Measurements from ENCODE around the gene PRKAR1A. TPM values are rescaled to one million over a fixed set of nuclear protein-coding genes. Genes with fewer than 3 reads are reported as not detected.
A peak's percentile ranks its signal among the peaks of the same experiment; 100 is the strongest.
"Not testable (repeated sequence)": the region's sequence is repeated elsewhere in the genome, so short reads cannot be mapped to it uniquely, and the experiment has no call there.

Gene PRKAR1A
- total RNA-seq (2014; rRNA removed; shearing (Covaris generic)), result 433 and 529 TPM in 2 replicates

- peak within 1 kb of the TSS; percentile 99 for H3K4me3 ChIP-seq
- no peaks in the 10 kb centered on the region for H3K9me3 ChIP-seq (replicated peaks)
- DNase-seq (ENCODE audit: low read depth in 1 of 2, low spot score in 2 of 2), result peak; percentile 95 to 99
- no peaks in the 10 kb centered on the region for H3K27me3 ChIP-seq (replicated peaks)
- peak within 1 kb of the TSS; percentile 100 for H3K27ac ChIP-seq
- H3K36me3 ChIP-seq, result peaks cover 47% of the 10 kb centered on the region
- H3K4me1 ChIP-seq (replicated peaks), result peaks cover 32% of the 10 kb centered on the region
Observed at GRCh38 chr17:68512247-68512959, at the start of gene PRKAR1A. PRKAR1A (plus strand) TSS chr17:68512430; CDS start chr17:68515400, 2,970 bp downstream.

GRCh38 chr17:68463211-68464019 lies 48.8 kb upstream of the PRKAR1A start:
- H3K4me1 ChIP-seq (replicated peaks), result peaks cover under 1% of the 10 kb centered on the region
- no peak overlapping the region for H3K27ac ChIP-seq
- DNase-seq (ENCODE audit: low read depth in 1 of 2, low spot score in 2 of 2), result no peak
- no peaks in the 10 kb centered on the region for H3K36me3 ChIP-seq
- no peaks in the 10 kb centered on the region for H3K9me3 ChIP-seq (replicated peaks)
- no peak overlapping the region for H3K4me3 ChIP-seq
- H3K27me3 ChIP-seq (replicated peaks), result peaks cover 16% of the 10 kb centered on the region

- no peak for DNase-seq (ENCODE audit: low read depth in 1 of 2, low spot score in 2 of 2)
Observed at GRCh38 chr17:68468334-68468733, 43.9 kb upstream of the PRKAR1A start.

GRCh38 chr17:68468788-68469187 lies 43.4 kb upstream of the PRKAR1A start:
- no peak overlapping the region for H3K4me3 ChIP-seq
- H3K9me3 ChIP-seq (replicated peaks), result no peaks in the 10 kb centered on the region
- peaks cover 16% of the 10 kb centered on the region for H3K27me3 ChIP-seq (replicated peaks)
- no peaks in the 10 kb centered on the region for H3K4me1 ChIP-seq (replicated peaks)
- no peak overlapping the region for H3K27ac ChIP-seq
- no peak for DNase-seq (ENCODE audit: low read depth in 1 of 2, low spot score in 2 of 2)
- no peaks in the 10 kb centered on the region for H3K36me3 ChIP-seq

More at GRCh38 chr17:68468334-68468733, 43.9 kb upstream of the PRKAR1A start:
- Histone ChIP-seq H3K27me3 (replicated peaks) (peaks cover 15% of the 10 kb centered on the region), H3K4me1 (replicated peaks) (no peaks in the 10 kb centered on the region), H3K9me3 (replicated peaks) (no peaks in the 10 kb centered on the region), H3K36me3 (no peaks in the 10 kb centered on the region), H3K27ac (no peak overlapping the region), H3K4me3 (no peak overlapping the region)

GRCh38 chr17:68470961-68471360 lies 41.3 kb upstream of the PRKAR1A start:
- H3K9me3 ChIP-seq (replicated peaks), result no peaks in the 10 kb centered on the region
- H3K27me3 ChIP-seq (replicated peaks), result peaks cover 23% of the 10 kb centered on the region
- H3K27ac ChIP-seq, result no peak overlapping the region
- no peaks in the 10 kb centered on the region for H3K36me3 ChIP-seq
- no peak overlapping the region for H3K4me3 ChIP-seq
- DNase-seq (ENCODE audit: low read depth in 1 of 2, low spot score in 2 of 2), result no peak
- H3K4me1 ChIP-seq (replicated peaks), result no peaks in the 10 kb centered on the region

GRCh38 chr17:68480885-68481284 lies 31.3 kb upstream of the PRKAR1A start:
- Histone ChIP-seq H3K27ac (no peak overlapping the region), H3K36me3 (no peaks in the 10 kb centered on the region), H3K4me3 (no peak overlapping the region), H3K4me1 (replicated peaks) (no peaks in the 10 kb centered on the region), H3K9me3 (replicated peaks) (no peaks in the 10 kb centered on the region), H3K27me3 (replicated peaks) (peaks cover 25% of the 10 kb centered on the region)
- no peak for DNase-seq (ENCODE audit: low read depth in 1 of 2, low spot score in 2 of 2)

GRCh38 chr17:68482576-68483041 lies 29.6 kb upstream of the PRKAR1A start:
- no peaks in the 10 kb centered on the region for H3K36me3 ChIP-seq

GRCh38 chr17:68484458-68484857 lies 27.8 kb upstream of the PRKAR1A start:
- Histone ChIP-seq H3K27ac (no peak overlapping the region), H3K36me3 (no peaks in the 10 kb centered on the region), H3K4me1 (replicated peaks) (no peaks in the 10 kb centered on the region), H3K27me3 (replicated peaks) (peaks cover 23% of the 10 kb centered on the region), H3K4me3 (no peak overlapping the region), H3K9me3 (replicated peaks) (no peaks in the 10 kb centered on the region)
- no peak for DNase-seq (ENCODE audit: low read depth in 1 of 2, low spot score in 2 of 2)

More at GRCh38 chr17:68482576-68483041, 29.6 kb upstream of the PRKAR1A start:
- H3K4me3 ChIP-seq, result no peak overlapping the region
- peaks cover 23% of the 10 kb centered on the region for H3K27me3 ChIP-seq (replicated peaks)
- H3K27ac ChIP-seq, result no peak overlapping the region
- H3K4me1 ChIP-seq (replicated peaks), result no peaks in the 10 kb centered on the region
- H3K9me3 ChIP-seq (replicated peaks), result no peaks in the 10 kb centered on the region
- DNase-seq (ENCODE audit: low read depth in 1 of 2, low spot score in 2 of 2), result no peak

GRCh38 chr17:68489919-68490318 lies 22.3 kb upstream of the PRKAR1A start:
- no peak for DNase-seq (ENCODE audit: low read depth in 1 of 2, low spot score in 2 of 2)
- Histone ChIP-seq H3K27ac (no peak overlapping the region), H3K4me3 (no peak overlapping the region), H3K27me3 (replicated peaks) (peaks cover 13% of the 10 kb centered on the region), H3K36me3 (no peaks in the 10 kb centered on the region), H3K4me1 (replicated peaks) (no peaks in the 10 kb centered on the region), H3K9me3 (replicated peaks) (no peaks in the 10 kb centered on the region)

GRCh38 chr17:68491381-68492231 lies 20.6 kb upstream of the PRKAR1A start:
- Histone ChIP-seq H3K27me3 (replicated peaks) (0 out of 2 replicates have a peak, but pooled peaks cover 3% of the 10 kb centered on the region), H3K27ac (no peak overlapping the region), H3K9me3 (replicated peaks) (no peaks in the 10 kb centered on the region), H3K4me1 (replicated peaks) (no peaks in the 10 kb centered on the region), H3K4me3 (no peak overlapping the region), H3K36me3 (no peaks in the 10 kb centered on the region)
- no peak for DNase-seq (ENCODE audit: low read depth in 1 of 2, low spot score in 2 of 2)

- not testable (repeated sequence) for H3K27me3 ChIP-seq (replicated peaks); DNase-seq (ENCODE audit: low read depth in 1 of 2, low spot score in 2 of 2); H3K4me1 ChIP-seq (replicated peaks); H3K36me3 ChIP-seq; H3K9me3 ChIP-seq (replicated peaks); H3K27ac ChIP-seq; H3K4me3 ChIP-seq
Observed at GRCh38 chr17:68492394-68493054, 19.7 kb upstream of the PRKAR1A start.

- Histone ChIP-seq H3K27me3 (replicated peaks) (no peaks in the 10 kb centered on the region), H3K9me3 (replicated peaks) (no peaks in the 10 kb centered on the region), H3K36me3 (no peaks in the 10 kb centered on the region), H3K27ac (no peak overlapping the region), H3K4me3 (no peak overlapping the region), H3K4me1 (replicated peaks) (no peaks in the 10 kb centered on the region)
- no peak for DNase-seq (ENCODE audit: low read depth in 1 of 2, low spot score in 2 of 2)
Observed at GRCh38 chr17:68495081-68495480, 17.1 kb upstream of the PRKAR1A start.

GRCh38 chr17:68497885-68498319 lies 14.3 kb upstream of the PRKAR1A start:
- Histone ChIP-seq H3K9me3 (replicated peaks) (no peaks in the 10 kb centered on the region; the same call in 1 of the 2 replicates), H3K27ac (no peak overlapping the region), H3K4me1 (replicated peaks) (no peaks in the 10 kb centered on the region), H3K27me3 (replicated peaks) (peaks cover 2% of the 10 kb centered on the region; the same call in 1 of the 2 replicates), H3K4me3 (no peak overlapping the region), H3K36me3 (no peaks in the 10 kb centered on the region)
- DNase-seq (ENCODE audit: low read depth in 1 of 2, low spot score in 2 of 2), result no peak

Data from SJSA1 (cell line).